IPS DF 4.7 (cell line): ENCODE measurements around the gene ANKMY2.
"Not testable (repeated sequence)": the region's sequence is repeated elsewhere in the genome, so short reads cannot be mapped to it uniquely, and the experiment has no call there.

ENCODE experiments used
- DNase-seq: peaks from one replicate; pipeline ENCODE4 v3.0.0-alpha.2; 2013; ENCODE audit warnings: low spot score; ENCODE audit errors: extremely low read depth

Gene ANKMY2

GRCh38 chr7:16659854-16660497 lies 14.4 kb upstream of the ANKMY2 start:
- not testable (repeated sequence) for DNase-seq

GRCh38 chr7:16657656-16658279 lies 12.2 kb upstream of the ANKMY2 start:
- DNase-seq, result no peak

GRCh38 chr7:16656141-16656540 lies 10.6 kb upstream of the ANKMY2 start:
- DNase-seq, result no peak

GRCh38 chr7:16655394-16655793 lies 9.8 kb upstream of the ANKMY2 start:
- no peak for DNase-seq

GRCh38 chr7:16652888-16653287 lies 7.3 kb upstream of the ANKMY2 start:
- no peak for DNase-seq

- no peak for DNase-seq
Measured at GRCh38 chr7:16652240-16652583, 6.7 kb upstream of the ANKMY2 start.

- DNase-seq, result no peak
Measured at GRCh38 chr7:16651396-16652239, 6.1 kb upstream of the ANKMY2 start.

GRCh38 chr7:16650266-16650665 lies 4.7 kb upstream of the ANKMY2 start:
- DNase-seq, result no peak

GRCh38 chr7:16649196-16649595 lies 3.6 kb upstream of the ANKMY2 start:
- DNase-seq, result no peak

GRCh38 chr7:16648551-16648950 lies 3.0 kb upstream of the ANKMY2 start:
- no peak for DNase-seq

GRCh38 chr7:16647435-16647960 lies 1.9 kb upstream of the ANKMY2 start:
- no peak for DNase-seq

- no peak for DNase-seq
Measured at GRCh38 chr7:16646472-16647072, 1.0 kb upstream of the ANKMY2 start.

- DNase-seq, result no peak
Measured at GRCh38 chr7:16644636-16645592, 640 bp downstream of the ANKMY2 start.

GRCh38 chr7:16644157-16644556 lies 1.4 kb downstream of the ANKMY2 start:
- DNase-seq, result no peak

- no peak for DNase-seq
Measured at GRCh38 chr7:16638282-16639280, 7.0 kb downstream of the ANKMY2 start.

GRCh38 chr7:16637379-16637778 lies 8.2 kb downstream of the ANKMY2 start:
- DNase-seq, result no peak

- no peak for DNase-seq
Measured at GRCh38 chr7:16636555-16637101, 8.9 kb downstream of the ANKMY2 start.

GRCh38 chr7:16634271-16634738 lies 11.2 kb downstream of the ANKMY2 start:
- no peak for DNase-seq

- no peak for DNase-seq
Measured at GRCh38 chr7:16630654-16631053, 14.9 kb downstream of the ANKMY2 start.
